C4-2B (cell line): ENCODE results near the gene MTFR2.

Experiments used
- CTCF ChIP-seq: fragments of 450-650 bp; conservative IDR thresholded peaks from 2 replicates; pipeline ENCODE4 v1.5.1; 2017; ENCODE audit warnings: mild to moderate bottlenecking
- ZFX ChIP-seq: fragments of 450-650 bp; IDR thresholded peaks from 2 replicates; pipeline ENCODE4 v1.6.1; 2017

DNA sequence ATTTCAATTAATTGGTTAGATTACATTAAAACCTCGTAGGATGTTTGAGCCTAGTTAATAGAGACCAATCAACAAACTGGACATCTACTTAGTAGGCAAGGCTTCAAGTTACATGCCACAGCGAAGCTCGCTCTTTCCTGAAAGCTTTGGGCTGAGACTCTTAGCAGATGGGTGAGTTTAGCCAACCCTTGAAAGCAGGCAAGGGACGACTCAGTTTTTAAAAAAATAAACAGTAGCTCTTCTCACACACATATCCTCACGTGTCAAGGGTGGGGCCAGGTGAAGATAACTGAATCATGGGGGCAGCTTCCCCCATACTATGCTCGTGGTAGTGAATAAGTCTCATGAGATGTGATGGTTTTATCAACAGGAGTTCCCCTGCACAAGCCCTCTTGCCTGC lies 775 bp downstream of the MTFR2 start:
- TF ChIP-seq CTCF (no peak), ZFX (no peak)
